Activated CD4-positive, alpha-beta memory T cell treated with anti-CD3 and anti-CD28 coated beads, Interleukin-2, amount 10 ng/mL, durations not matched to agents 7 days and 5 days (primary cell): ENCODE data around the gene SNRK. TPM values are rescaled to one million over a fixed set of nuclear protein-coding genes. Genes with fewer than 3 reads are reported as not detected.

Source experiments
- CTCF ChIA-PET: fragments of 350-600 bp; sonication (Branson Sonifier 250); formaldehyde crosslinking; loops from one replicate; lab custom pipeline; 2021; ENCODE audit warnings: antibody characterized with exemption, inconsistent platforms; lab: Charles Lee
- POLR2A ChIA-PET: fragments of 350-600 bp; sonication (Branson Sonifier 250); formaldehyde crosslinking; loops from one replicate; lab custom pipeline; 2021; ENCODE audit warnings: antibody characterized with exemption; lab: Charles Lee
- DNase-seq: peaks from one replicate; pipeline ENCODE4 v3.0.0-alpha.2; 2020
- H3K27ac Mint-ChIP-seq: one replicate; pipeline ENCODE4 v1.8.0; 2021; ENCODE audit warnings: mild to moderate bottlenecking, mixed read lengths
- H3K27me3 Mint-ChIP-seq: one replicate; pipeline ENCODE4 v1.8.0; 2021; ENCODE audit warnings: mixed read lengths
- H3K36me3 Mint-ChIP-seq: one replicate; pipeline ENCODE4 v1.8.0; 2021; ENCODE audit warnings: low read depth, mixed read lengths
- H3K4me1 Mint-ChIP-seq: one replicate; pipeline ENCODE4 v1.8.0; 2021; ENCODE audit warnings: mixed read lengths
- H3K4me3 Mint-ChIP-seq: one replicate; pipeline ENCODE4 v1.8.0; 2021; ENCODE audit warnings: mild to moderate bottlenecking, mixed read lengths
- H3K9me3 Mint-ChIP-seq: one replicate; pipeline ENCODE4 v1.8.0; 2021; ENCODE audit warnings: mixed read lengths
- total RNA-seq, 2 experiments: library from RNA; stranded (reverse); gene quantifications; one replicate each; pipeline ENCODE4 v1.2.3, GENCODE V29; 2021

Gene SNRK
- total RNA-seq, 2 experiments from 2014 or later: 71.0 to 73.1 TPM

- no peaks in the 10 kb centered on the region for H3K9me3 Mint-ChIP-seq
- DNase-seq: no peak
- no peak overlapping the region for H3K27ac Mint-ChIP-seq
- H3K36me3 Mint-ChIP-seq: no peaks in the 10 kb centered on the region
- H3K4me3 Mint-ChIP-seq: no peak overlapping the region
- peaks cover 10% of the 10 kb centered on the region for H3K4me1 Mint-ChIP-seq
- CTCF ChIA-PET: no interaction called here
- H3K27me3 Mint-ChIP-seq: peaks cover 2% of the 10 kb centered on the region
- POLR2A ChIA-PET: no interaction called here
Observed at GRCh38 chr3:43254125-43254524, 32.2 kb upstream of the SNRK start.

GRCh38 chr3:43255662-43256061, 30.7 kb upstream of the SNRK start:
- Mint-ChIP-seq H3K9me3 (no peaks in the 10 kb centered on the region), H3K36me3 (no peaks in the 10 kb centered on the region), H3K4me3 (no peak overlapping the region), H3K27ac (no peak overlapping the region), H3K27me3 (peaks cover 2% of the 10 kb centered on the region), H3K4me1 (peaks cover 10% of the 10 kb centered on the region)
- ChIA-PET POLR2A (no interaction called here), CTCF (no interaction called here)
- no peak for DNase-seq

- H3K9me3 Mint-ChIP-seq: no peaks in the 10 kb centered on the region
- H3K27me3 Mint-ChIP-seq: peaks cover 2% of the 10 kb centered on the region
- DNase-seq: no peak
- CTCF ChIA-PET: interaction anchor here (1.2 kb wide), 1 partner anchor 9 kb away, joined by 3 read pairs; no protein-coding TSS in a partner anchor
- POLR2A ChIA-PET: no interaction called here
- no peaks in the 10 kb centered on the region for H3K36me3 Mint-ChIP-seq
- H3K27ac Mint-ChIP-seq: no peak overlapping the region
- no peak overlapping the region for H3K4me3 Mint-ChIP-seq
- H3K4me1 Mint-ChIP-seq: peaks cover 10% of the 10 kb centered on the region
Observed at GRCh38 chr3:43256714-43257461, 29.5 kb upstream of the SNRK start.

- H3K4me1 Mint-ChIP-seq: peaks cover 10% of the 10 kb centered on the region
- H3K9me3 Mint-ChIP-seq: no peaks in the 10 kb centered on the region
- ChIA-PET CTCF (no interaction called here), POLR2A (no interaction called here)
- no peak overlapping the region for H3K27ac Mint-ChIP-seq
- H3K4me3 Mint-ChIP-seq: no peak overlapping the region
- H3K36me3 Mint-ChIP-seq: no peaks in the 10 kb centered on the region
- peaks cover 2% of the 10 kb centered on the region for H3K27me3 Mint-ChIP-seq
- no peak for DNase-seq
Observed at GRCh38 chr3:43257850-43258249, 28.5 kb upstream of the SNRK start.

- peaks cover 10% of the 10 kb centered on the region for H3K4me1 Mint-ChIP-seq
- ChIA-PET CTCF (no interaction called here), POLR2A (no interaction called here)
- H3K36me3 Mint-ChIP-seq: no peaks in the 10 kb centered on the region
- DNase-seq: no peak
- H3K27me3 Mint-ChIP-seq: no peaks in the 10 kb centered on the region
- no peaks in the 10 kb centered on the region for H3K9me3 Mint-ChIP-seq
- H3K27ac Mint-ChIP-seq: no peak overlapping the region
- H3K4me3 Mint-ChIP-seq: no peak overlapping the region
Observed at GRCh38 chr3:43259626-43260025, 26.7 kb upstream of the SNRK start.

GRCh38 chr3:43260412-43260811, 25.9 kb upstream of the SNRK start:
- no peak overlapping the region for H3K27ac Mint-ChIP-seq
- ChIA-PET CTCF (no interaction called here), POLR2A (no interaction called here)

GRCh38 chr3:43262194-43262593, 24.1 kb upstream of the SNRK start:
- no peaks in the 10 kb centered on the region for H3K36me3 Mint-ChIP-seq
- H3K9me3 Mint-ChIP-seq: no peaks in the 10 kb centered on the region
- H3K27ac Mint-ChIP-seq: no peak overlapping the region
- peaks cover 3% of the 10 kb centered on the region for H3K4me1 Mint-ChIP-seq
- no peak for DNase-seq
- no peaks in the 10 kb centered on the region for H3K27me3 Mint-ChIP-seq
- CTCF ChIA-PET: no interaction called here
- H3K4me3 Mint-ChIP-seq: no peak overlapping the region
- POLR2A ChIA-PET: no interaction called here

More at GRCh38 chr3:43260412-43260811, 25.9 kb upstream of the SNRK start:
- H3K36me3 Mint-ChIP-seq: no peaks in the 10 kb centered on the region
- DNase-seq: no peak
- no peaks in the 10 kb centered on the region for H3K9me3 Mint-ChIP-seq
- no peaks in the 10 kb centered on the region for H3K27me3 Mint-ChIP-seq
- H3K4me3 Mint-ChIP-seq: no peak overlapping the region
- peaks cover 10% of the 10 kb centered on the region for H3K4me1 Mint-ChIP-seq

- no peaks in the 10 kb centered on the region for H3K4me1 Mint-ChIP-seq
- ChIA-PET POLR2A (no interaction called here), CTCF (no interaction called here)
- H3K27me3 Mint-ChIP-seq: no peaks in the 10 kb centered on the region
- no peaks in the 10 kb centered on the region for H3K36me3 Mint-ChIP-seq
- no peaks in the 10 kb centered on the region for H3K9me3 Mint-ChIP-seq
- DNase-seq: no peak
- H3K4me3 Mint-ChIP-seq: no peak overlapping the region
- H3K27ac Mint-ChIP-seq: no peak overlapping the region
Observed at GRCh38 chr3:43266451-43266850, 19.9 kb upstream of the SNRK start.

- no peak for DNase-seq
- CTCF ChIA-PET: no interaction called here
- no peaks in the 10 kb centered on the region for H3K36me3 Mint-ChIP-seq
- POLR2A ChIA-PET: no interaction called here
- no peak overlapping the region for H3K27ac Mint-ChIP-seq
- no peak overlapping the region for H3K4me3 Mint-ChIP-seq
- H3K4me1 Mint-ChIP-seq: no peaks in the 10 kb centered on the region
- H3K9me3 Mint-ChIP-seq: no peaks in the 10 kb centered on the region
- H3K27me3 Mint-ChIP-seq: no peaks in the 10 kb centered on the region
Observed at GRCh38 chr3:43266995-43267394, 19.3 kb upstream of the SNRK start.

GRCh38 chr3:43268636-43269035, 17.7 kb upstream of the SNRK start:
- no peak overlapping the region for H3K4me3 Mint-ChIP-seq
- H3K4me1 Mint-ChIP-seq: no peaks in the 10 kb centered on the region
- ChIA-PET POLR2A (interaction anchor here (0.9 to 1.0 kb wide), 2 partner anchors 16 kb away, joined by 3 read pairs; no protein-coding TSS in a partner anchor), CTCF (interaction anchor here (1.2 to 1.3 kb wide), 2 partner anchors 11 to 22 kb away, joined by 3 read pairs; no protein-coding TSS in a partner anchor)
- H3K9me3 Mint-ChIP-seq: no peaks in the 10 kb centered on the region
- H3K27me3 Mint-ChIP-seq: peaks cover 3% of the 10 kb centered on the region
- H3K36me3 Mint-ChIP-seq: no peaks in the 10 kb centered on the region
- DNase-seq: no peak
- no peak overlapping the region for H3K27ac Mint-ChIP-seq

GRCh38 chr3:43270078-43270477, 16.3 kb upstream of the SNRK start:
- ChIA-PET POLR2A (interaction anchor here (1.2 kb wide), 1 partner anchor 77 kb away, joined by 3 read pairs; no protein-coding TSS in a partner anchor), CTCF (no interaction called here)
- H3K4me3 Mint-ChIP-seq: no peak overlapping the region

GRCh38 chr3:43273416-43273815, 12.9 kb upstream of the SNRK start:
- ChIA-PET CTCF (no interaction called here), POLR2A (interaction anchor here (2.4 kb wide), 1 partner anchor 13 kb away, joined by 6 read pairs; the partner anchor contains the start of gene SNRK)

More at GRCh38 chr3:43270078-43270477, 16.3 kb upstream of the SNRK start:
- Mint-ChIP-seq H3K36me3 (no peaks in the 10 kb centered on the region), H3K4me1 (no peaks in the 10 kb centered on the region), H3K9me3 (no peaks in the 10 kb centered on the region), H3K27ac (no peak overlapping the region), H3K27me3 (peaks cover 3% of the 10 kb centered on the region)
- DNase-seq: no peak

GRCh38 chr3:43279082-43279481, 7.3 kb upstream of the SNRK start:
- H3K36me3 Mint-ChIP-seq: no peaks in the 10 kb centered on the region

More at GRCh38 chr3:43273416-43273815, 12.9 kb upstream of the SNRK start:
- Mint-ChIP-seq H3K9me3 (no peaks in the 10 kb centered on the region), H3K36me3 (no peaks in the 10 kb centered on the region), H3K27ac (no peak overlapping the region), H3K4me1 (peaks cover 3% of the 10 kb centered on the region), H3K27me3 (peaks cover 5% of the 10 kb centered on the region), H3K4me3 (no peak overlapping the region)
- DNase-seq: no peak

More at GRCh38 chr3:43279082-43279481, 7.3 kb upstream of the SNRK start:
- H3K4me1 Mint-ChIP-seq: peaks cover 5% of the 10 kb centered on the region
- ChIA-PET CTCF (interaction anchor here (1.0 kb wide), 1 partner anchor 11 kb away, joined by 3 read pairs; no protein-coding TSS in a partner anchor), POLR2A (no interaction called here)
- DNase-seq: no peak
- no peaks in the 10 kb centered on the region for H3K9me3 Mint-ChIP-seq
- no peak overlapping the region for H3K4me3 Mint-ChIP-seq
- no peak overlapping the region for H3K27ac Mint-ChIP-seq
- peaks cover 14% of the 10 kb centered on the region for H3K27me3 Mint-ChIP-seq
